H1 (cell line): ENCODE measurements around the gene FHIT. TPM values are rescaled to one million over a fixed set of nuclear protein-coding genes. Genes with fewer than 3 reads are reported as not detected.

ENCODE experiments used
- CTCF ChIA-PET: fragments of 300-600 bp; sonication (Branson Sonifier 250); formaldehyde crosslinking; loops from one replicate; lab custom pipeline; 2021; ENCODE audit not compliant: partially characterized antibody; lab: Charles Lee
- POLR2A ChIA-PET: fragments of 300-600 bp; sonication (Branson Sonifier 250); formaldehyde crosslinking; loops from one replicate; lab custom pipeline; 2021; ENCODE audit warnings: inconsistent platforms; ENCODE audit not compliant: partially characterized antibody; lab: Charles Lee
- DNase-seq, 2 experiments: peaks; one replicate each; pipeline versions ENCODE4 v3.0.0 to v3.0.0-alpha.2; 2010 to 2022; ENCODE audit warnings: low spot score in 2 of 2, low read depth in 1 of 2, mixed read lengths in 1 of 2
- FAIRE-seq: peaks from 2 replicates; lab custom pipeline; 2011; peaks lifted over from hg19 to GRCh38; lab: Jason Lieb, UNC
- H2AFZ ChIP-seq: 2 replicates; pipeline ENCODE4 v1.8.1; 2012; ENCODE audit warnings: low read length, inconsistent platforms
- H2AK5ac ChIP-seq: 2 replicates; pipeline ENCODE4 v1.6.1; 2013; ENCODE audit warnings: low read depth, low read length
- H2BK120ac ChIP-seq: replicated peaks from 2 replicates; pipeline ENCODE3; 2013; ENCODE audit warnings: low read depth, low read length, inconsistent platforms
- H2BK12ac ChIP-seq: 2 replicates; pipeline ENCODE4 v1.6.1; 2013; ENCODE audit warnings: low read depth, low read length
- H2BK15ac ChIP-seq: 2 replicates; pipeline ENCODE4 v1.6.1; 2013; ENCODE audit warnings: low read length
- H2BK20ac ChIP-seq: 2 replicates; pipeline ENCODE4 v1.6.1; 2013; ENCODE audit warnings: low read length
- H2BK5ac ChIP-seq: 2 replicates; pipeline ENCODE4 v1.6.1; 2013; ENCODE audit warnings: low read depth, low read length
- H3K14ac ChIP-seq: 2 replicates; pipeline ENCODE4 v1.6.1; 2013; ENCODE audit warnings: inconsistent platforms; ENCODE audit not compliant: insufficient read length
- H3K18ac ChIP-seq: 2 replicates; pipeline ENCODE4 v1.6.1; 2013; ENCODE audit warnings: low read length; ENCODE audit errors: extremely low read depth
- H3K23ac ChIP-seq: 2 replicates; pipeline ENCODE4 v1.6.1; 2013; ENCODE audit warnings: inconsistent platforms; ENCODE audit not compliant: insufficient read length
- H3K23me2 ChIP-seq: 2 replicates; pipeline ENCODE4 v1.6.1; 2013; ENCODE audit warnings: low read depth, low read length
- H3K27ac ChIP-seq: 2 replicates; pipeline ENCODE4 v1.6.1; 2011; ENCODE audit warnings: low read depth, low read length, inconsistent platforms
- H3K27me3 ChIP-seq, 4 experiments: replicated peaks in 1 of 4; 1 replicate in 1 of 4; 2 replicates in 3 of 4; pipeline versions ENCODE4 v1.6.1 to v1.8.1; 2011 to 2013; ENCODE audit warnings: low read length in 3 of 4, mild to moderate bottlenecking in 3 of 4, inconsistent platforms in 2 of 4, mixed read lengths in 2 of 4, moderate library complexity in 1 of 4; ENCODE audit not compliant: control insufficient read depth in 3 of 4, insufficient read depth in 3 of 4; ENCODE audit errors: extremely low read depth in 1 of 4
- H3K36me3 ChIP-seq, 4 experiments: 2 replicates each; pipeline versions ENCODE4 v1.6.1 to v1.8.1; 2011 to 2013; ENCODE audit warnings: mild to moderate bottlenecking in 4 of 4, low read length in 3 of 4, moderate library complexity in 2 of 4, control low read depth in 1 of 4, inconsistent platforms in 1 of 4; ENCODE audit not compliant: insufficient read depth in 4 of 4, control insufficient read depth in 2 of 4
- H3K4ac ChIP-seq: replicated peaks from 2 replicates; pipeline ENCODE3; 2013; ENCODE audit warnings: low read length, low read depth, mixed read lengths, inconsistent platforms; ENCODE audit not compliant: insufficient read length
- H3K4me1 ChIP-seq, 4 experiments: replicated peaks in 1 of 4; 1 replicate in 1 of 4; 2 replicates in 3 of 4; pipeline versions ENCODE4 v1.6.1 to v1.8.1; 2011 to 2013; ENCODE audit warnings: low read length in 3 of 4, inconsistent platforms in 2 of 4, mixed read lengths in 1 of 4; ENCODE audit not compliant: insufficient read depth in 4 of 4, control insufficient read depth in 3 of 4
- H3K4me2 ChIP-seq, 2 experiments: 2 replicates each; pipeline versions ENCODE4 v1.6.1 to v1.8.1; 2011 to 2013; ENCODE audit warnings: low read depth in 2 of 2, low read length in 2 of 2, control low read depth in 1 of 2, inconsistent platforms in 1 of 2, mild to moderate bottlenecking in 1 of 2; ENCODE audit not compliant: insufficient read depth in 1 of 2
- H3K4me3 ChIP-seq, 4 experiments: fragments of 200-600, 300-600 bp in 1 of 4; sonication (generic), shearing (Covaris generic), sonication (Bioruptor Twin) in 1 of 4; 2 replicates each; pipeline versions ENCODE4 v1.5.1 to v1.8.1; 2011 to 2016; ENCODE audit warnings: low read length in 4 of 4, low read depth in 3 of 4, control low read depth in 2 of 4, inconsistent platforms in 2 of 4, mild to moderate bottlenecking in 2 of 4, mixed read lengths in 1 of 4, moderate library complexity in 1 of 4; ENCODE audit not compliant: insufficient read depth in 2 of 4; ENCODE audit errors: extremely low read depth in 1 of 4
- H3K56ac ChIP-seq: replicated peaks from 2 replicates; pipeline ENCODE3; 2013; ENCODE audit warnings: low read depth, mild to moderate bottlenecking, mixed read lengths, low read length, inconsistent platforms; ENCODE audit not compliant: insufficient read length
- H3K79me1 ChIP-seq: 2 replicates; pipeline ENCODE4 v1.6.1; 2013; ENCODE audit warnings: low read depth, low read length, control low read depth
- H3K79me2 ChIP-seq, 2 experiments: 2 replicates each; pipeline versions ENCODE4 v1.6.1 to v1.8.1; 2012 to 2013; ENCODE audit warnings: low read length in 2 of 2, mild to moderate bottlenecking in 2 of 2, inconsistent platforms in 1 of 2; ENCODE audit not compliant: insufficient read depth in 2 of 2, control insufficient read depth in 1 of 2
- H3K9ac ChIP-seq, 4 experiments: replicated peaks in 1 of 4; 1 replicate in 1 of 4; 2 replicates in 3 of 4; pipeline versions ENCODE4 v1.6.1 to v1.8.1; 2011 to 2013; ENCODE audit warnings: low read depth in 3 of 4, low read length in 3 of 4, control low read depth in 2 of 4, mild to moderate bottlenecking in 2 of 4, moderate library complexity in 2 of 4, inconsistent platforms in 1 of 4; ENCODE audit errors: extremely low read depth in 1 of 4
- H3K9me3 ChIP-seq, 2 experiments: 2 replicates each; pipeline versions ENCODE4 v1.6.1 to v1.8.1; 2012 to 2013; ENCODE audit warnings: mild to moderate bottlenecking in 2 of 2, moderate library complexity in 2 of 2, control low read depth in 1 of 2, inconsistent platforms in 1 of 2, low read depth in 1 of 2, low read length in 1 of 2, mixed read lengths in 1 of 2; ENCODE audit not compliant: insufficient read depth in 2 of 2
- H4K20me1 ChIP-seq, 2 experiments: replicated peaks in 1 of 2; 2 replicates each; pipeline versions ENCODE3 to v1.8.1; 2011 to 2013; ENCODE audit warnings: inconsistent platforms in 2 of 2, low read length in 2 of 2, mild to moderate bottlenecking in 1 of 2; ENCODE audit not compliant: insufficient read depth in 2 of 2, control insufficient read depth in 1 of 2
- H4K5ac ChIP-seq: 2 replicates; pipeline ENCODE4 v1.6.1; 2013; ENCODE audit warnings: low read length, low read depth, mixed read lengths, inconsistent platforms; ENCODE audit not compliant: insufficient read length
- H4K8ac ChIP-seq: 2 replicates; pipeline ENCODE4 v1.8.0; 2013; ENCODE audit warnings: mild to moderate bottlenecking, moderate library complexity, low read length, inconsistent platforms; ENCODE audit not compliant: insufficient read depth; ENCODE audit errors: extremely low read depth
- H4K91ac ChIP-seq: replicated peaks from 2 replicates; pipeline ENCODE3; 2013; ENCODE audit warnings: low read length, mixed read lengths, inconsistent platforms; ENCODE audit not compliant: insufficient read length
- EZH2 ChIP-seq: fragments of 200-600 bp; sonication (generic); IDR thresholded peaks from 2 replicates; pipeline ENCODE4 v1.7.1; 2012; ENCODE audit warnings: low read depth, mild to moderate bottlenecking, moderate library complexity, low read length, inconsistent platforms; ENCODE audit not compliant: severe bottlenecking
- TCF12 ChIP-seq: IDR thresholded peaks from 2 replicates; pipeline ENCODE4 v1.6.1; 2011; ENCODE audit warnings: low read depth, mild to moderate bottlenecking, low read length
- WGBS, 2 experiments: shearing (Covaris generic) in 1 of 2; methylation state at CpG; one replicate each; pipeline versions ENCODE4 v1.1.6 to v1.1.7; 2013 to 2015; ENCODE audit warnings: low lambda C conversion rate in 2 of 2, mixed read lengths in 2 of 2, inconsistent platforms in 1 of 2, low coverage in 1 of 2, missing lambda C conversion rate in 1 of 2; ENCODE audit not compliant: insufficient replicate concordance in 2 of 2, insufficient coverage in 1 of 2, insufficient read length in 1 of 2; ENCODE audit errors: extremely low coverage in 1 of 2, missing lambda C conversion rate in 1 of 2; 5-methylcytosine and 5-hydroxymethylcytosine counted together
- polyA plus RNA-seq, 7 experiments: library from polyadenylated mRNA; depleted of rRNA in 3 of 7; stranded (reverse) in 5 of 7; unstranded in 2 of 7; fragments of >200 nt in 5 of 7; fragments of 200-250 nt in 2 of 7; gene quantifications; 1 replicate in 5 of 7; 2 replicates in 1 of 7; 4 replicates in 1 of 7; pipeline versions ENCODE4 v1.2.1 to v1.2.3, GENCODE V29; 2011 to 2013; ENCODE audit warnings: missing spikeins in 2 of 7, mixed read lengths in 2 of 7
- total RNA-seq: library from RNA; stranded (reverse); fragmentation: NEBNext Ultra II Directional; extraction: Animal tissue kit (Norgen Biotek cat#: 25700); gene quantifications from 2 replicates; pipeline ENCODE4 v1.2.1, GENCODE V29; 2021

Gene FHIT
- total and polyA plus RNA-seq, 2 of the 8 experiments (the other 6 are each of a cell fraction or from before 2014, with no cell fraction given): 1.2 to 3.2 TPM

DNA sequence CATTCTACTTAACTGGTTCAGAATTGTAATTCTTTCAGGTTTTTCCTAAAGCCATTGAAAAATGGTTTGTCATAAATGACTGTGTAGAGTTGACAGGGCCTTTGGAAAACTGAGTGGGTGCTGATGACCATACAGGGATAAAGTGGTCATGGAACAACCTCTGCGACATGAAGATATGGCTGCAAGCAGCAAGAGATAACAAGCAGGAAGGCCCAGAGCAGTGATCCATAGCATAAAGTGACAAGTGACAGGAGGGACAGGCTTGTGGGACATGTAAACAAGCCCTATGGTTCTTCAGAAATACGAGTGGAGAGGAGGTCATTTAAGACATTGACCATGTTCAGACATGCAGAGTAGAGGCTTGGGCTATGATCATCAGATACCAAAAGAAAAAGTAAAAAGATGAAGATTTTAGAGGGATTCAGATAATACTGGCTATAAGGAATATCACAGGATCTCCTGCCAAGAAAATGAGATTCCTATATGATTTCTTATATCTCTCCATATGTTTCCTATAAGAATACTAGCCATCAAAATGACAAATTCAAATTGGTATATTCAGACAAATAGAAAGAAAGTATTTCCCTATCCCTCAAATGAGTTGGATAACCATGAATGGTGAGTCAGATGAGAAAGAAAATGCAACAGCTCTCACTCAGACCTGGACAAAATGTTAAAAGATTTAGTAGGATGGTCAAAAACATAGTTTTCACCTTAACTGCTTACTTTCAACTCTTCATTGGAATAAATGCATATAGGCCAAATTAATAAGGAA lies 1373.8 kb downstream of the FHIT start:
- H4K8ac ChIP-seq: no peak overlapping the region
- FAIRE-seq (no peak), DNase-seq (no peak)
- H4K20me1 ChIP-seq: no peaks in the 10 kb centered on the region
- no peak overlapping the region for H2BK20ac ChIP-seq
- no peaks in the 10 kb centered on the region for H3K23me2 ChIP-seq
- H3K9me3 ChIP-seq: no peaks in the 10 kb centered on the region
- H3K18ac ChIP-seq: no peak overlapping the region
- no peaks in the 10 kb centered on the region for H3K4me1 ChIP-seq
- H3K56ac ChIP-seq: no peak overlapping the region
- H2BK12ac ChIP-seq: no peak overlapping the region
- H3K27ac ChIP-seq: no peak overlapping the region
- H3K23ac ChIP-seq: no peak overlapping the region
- H3K4me2 ChIP-seq: no peak overlapping the region
- POLR2A ChIA-PET: no interaction called here
- no peaks in the 10 kb centered on the region for H3K79me1 ChIP-seq
- no peak overlapping the region for H3K14ac ChIP-seq
- no peak overlapping the region for H4K91ac ChIP-seq
- H3K36me3 ChIP-seq: no peaks in the 10 kb centered on the region
- H2BK120ac ChIP-seq: no peak overlapping the region
- no peaks in the 10 kb centered on the region for H3K27me3 ChIP-seq
- H3K4me3 ChIP-seq: no peak overlapping the region
- no peak overlapping the region for H3K4ac ChIP-seq
- no peak overlapping the region for H2BK15ac ChIP-seq
- no peak overlapping the region for H2AK5ac ChIP-seq
- no peak overlapping the region for H2BK5ac ChIP-seq
- no peak overlapping the region for H3K9ac ChIP-seq
- no peak overlapping the region for H2AFZ ChIP-seq
- H4K5ac ChIP-seq: no peak overlapping the region
- CTCF ChIA-PET: no interaction called here
- no peaks in the 10 kb centered on the region for H3K79me2 ChIP-seq
- WGBS, 2 experiments: 78% methylated on average over 2 of the region's 2 CpGs; no CpG with 5 or more reads in 1 of the 2 experiments
- no peak for TF ChIP-seq TCF12
- TF ChIP-seq EZH2: no peak
